Activated CD8-positive, alpha-beta memory T cell treated with anti-CD3 and anti-CD28 coated beads, Interleukin-2, amount 10 ng/mL, durations not matched to agents 7 days and 5 days (primary cell): ENCODE results near the gene FOXK1. TPM values are rescaled to one million over a fixed set of nuclear protein-coding genes. Genes with fewer than 3 reads are reported as not detected.

ENCODE experiments used
- ATAC-seq: fragments of 150-1000 bp; cut with Tn5 transposase; one replicate; pipeline ENCODE4 v1.10.0; 2021; ENCODE audit warnings: moderate library complexity
- CTCF ChIA-PET: fragments of 350-600 bp; sonication (Branson Sonifier 250); formaldehyde crosslinking; loops from one replicate; lab custom pipeline; 2021; ENCODE audit warnings: antibody characterized with exemption; lab: Charles Lee
- DNase-seq: peaks from one replicate; pipeline ENCODE4 v3.0.0-alpha.2; 2020
- H3K27ac Mint-ChIP-seq: one replicate; pipeline ENCODE4 v1.8.0; 2021; ENCODE audit warnings: mild to moderate bottlenecking, mixed read lengths
- H3K27me3 Mint-ChIP-seq: one replicate; pipeline ENCODE4 v1.8.0; 2021; ENCODE audit warnings: mixed read lengths
- H3K36me3 Mint-ChIP-seq: one replicate; pipeline ENCODE4 v1.8.0; 2021; ENCODE audit warnings: mild to moderate bottlenecking, mixed read lengths
- H3K4me1 Mint-ChIP-seq: one replicate; pipeline ENCODE4 v1.8.0; 2021; ENCODE audit warnings: mixed read lengths
- H3K4me3 Mint-ChIP-seq: one replicate; pipeline ENCODE4 v1.8.0; 2021; ENCODE audit warnings: mild to moderate bottlenecking, moderate library complexity, mixed read lengths
- H3K9me3 Mint-ChIP-seq: one replicate; pipeline ENCODE4 v1.8.0; 2022; ENCODE audit warnings: low read depth, mixed read lengths
- total RNA-seq, 2 experiments: library from RNA; stranded (reverse); gene quantifications; one replicate each; pipeline ENCODE4 v1.2.3, GENCODE V29; 2021

Gene FOXK1
- total RNA-seq, 2 experiments from 2014 or later, result 27.1 to 31.2 TPM

GRCh38 chr7:4739528-4739992, 57.5 kb downstream of the FOXK1 start:
- no peak for DNase-seq
- Mint-ChIP-seq H3K27me3 (no peaks in the 10 kb centered on the region), H3K9me3 (no peaks in the 10 kb centered on the region), H3K4me1 (peaks cover 34% of the 10 kb centered on the region), H3K27ac (no peak overlapping the region), H3K36me3 (peaks cover 9% of the 10 kb centered on the region), H3K4me3 (no peak overlapping the region)
- no peak for ATAC-seq
- CTCF ChIA-PET, result no interaction called here

- no peak for ATAC-seq
- Mint-ChIP-seq H3K27me3 (no peaks in the 10 kb centered on the region), H3K4me3 (no peak overlapping the region), H3K36me3 (peaks cover 9% of the 10 kb centered on the region), H3K9me3 (no peaks in the 10 kb centered on the region), H3K27ac (no peak overlapping the region), H3K4me1 (peaks cover 36% of the 10 kb centered on the region)
- CTCF ChIA-PET, result no interaction called here
- DNase-seq, result no peak
These were observed 58.7 kb downstream of the FOXK1 start for GRCh38 chr7:4740796-4741195.

GRCh38 chr7:4742051-4742573, 60.0 kb downstream of the FOXK1 start:
- Mint-ChIP-seq H3K27me3 (no peaks in the 10 kb centered on the region), H3K36me3 (peaks cover 9% of the 10 kb centered on the region), H3K27ac (no peak overlapping the region), H3K4me1 (peaks cover 44% of the 10 kb centered on the region), H3K4me3 (no peak overlapping the region), H3K9me3 (no peaks in the 10 kb centered on the region)
- CTCF ChIA-PET, result no interaction called here
- ATAC-seq, result no peak
- DNase-seq, result no peak

GRCh38 chr7:4742852-4743251, 60.8 kb downstream of the FOXK1 start:
- peaks cover 44% of the 10 kb centered on the region for H3K4me1 Mint-ChIP-seq
- CTCF ChIA-PET, result no interaction called here
- DNase-seq, result no peak
- no peak for ATAC-seq
- H3K27me3 Mint-ChIP-seq, result no peaks in the 10 kb centered on the region
- no peak overlapping the region for H3K27ac Mint-ChIP-seq
- H3K9me3 Mint-ChIP-seq, result no peaks in the 10 kb centered on the region
- peaks cover 12% of the 10 kb centered on the region for H3K36me3 Mint-ChIP-seq
- no peak overlapping the region for H3K4me3 Mint-ChIP-seq

- Mint-ChIP-seq H3K4me1 (peaks cover 37% of the 10 kb centered on the region), H3K36me3 (peaks cover 16% of the 10 kb centered on the region), H3K4me3 (peak overlapping the region; percentile 70), H3K9me3 (no peaks in the 10 kb centered on the region), H3K27me3 (no peaks in the 10 kb centered on the region), H3K27ac (peak overlapping the region; percentile 90)
- peak; percentile 86 for DNase-seq
- CTCF ChIA-PET, result interaction anchor here (1.2 to 3.5 kb wide), 3 partner anchors 9 to 12 kb away, joined by 3 to 10 read pairs (median 5); no protein-coding TSS in a partner anchor
- ATAC-seq, result peak; percentile 81
These were observed 62.5 kb downstream of the FOXK1 start for GRCh38 chr7:4744391-4745264.

GRCh38 chr7:4745265-4745919, 63.3 kb downstream of the FOXK1 start:
- ATAC-seq (peak; percentile 20), DNase-seq (no peak)
- H3K9me3 Mint-ChIP-seq, result no peaks in the 10 kb centered on the region
- peaks cover 34% of the 10 kb centered on the region for H3K4me1 Mint-ChIP-seq
- H3K27me3 Mint-ChIP-seq, result no peaks in the 10 kb centered on the region
- H3K27ac Mint-ChIP-seq, result peak overlapping the region; percentile 90
- CTCF ChIA-PET, result interaction anchor here (1.2 to 3.5 kb wide), 6 partner anchors 9 to 104 kb away, joined by 3 to 12 read pairs (median 8); partner anchors contain the start of gene AP5Z1
- peak overlapping the region; percentile 70 for H3K4me3 Mint-ChIP-seq
- peaks cover 16% of the 10 kb centered on the region for H3K36me3 Mint-ChIP-seq

- CTCF ChIA-PET, result interaction anchor here (1.7 to 3.5 kb wide), 5 partner anchors 8 to 105 kb away, joined by 5 to 12 read pairs (median 10); partner anchors contain the start of gene AP5Z1
- DNase-seq, result peak; percentile 69
- peaks cover 34% of the 10 kb centered on the region for H3K4me1 Mint-ChIP-seq
These were observed 64.2 kb downstream of the FOXK1 start for GRCh38 chr7:4745971-4746919.

GRCh38 chr7:4747013-4747412, 64.9 kb downstream of the FOXK1 start:
- no peaks in the 10 kb centered on the region for H3K27me3 Mint-ChIP-seq
- ATAC-seq (no peak), DNase-seq (no peak)
- no peaks in the 10 kb centered on the region for H3K9me3 Mint-ChIP-seq
- peak overlapping the region; percentile 90 for H3K27ac Mint-ChIP-seq
- CTCF ChIA-PET, result interaction anchor here (1.7 to 2.3 kb wide), 4 partner anchors 12 to 105 kb away, joined by 5 to 12 read pairs (median 9); partner anchors contain the start of gene AP5Z1
- peaks cover 11% of the 10 kb centered on the region for H3K36me3 Mint-ChIP-seq
- peaks cover 34% of the 10 kb centered on the region for H3K4me1 Mint-ChIP-seq
- H3K4me3 Mint-ChIP-seq, result no peak overlapping the region

More at GRCh38 chr7:4745971-4746919, 64.2 kb downstream of the FOXK1 start:
- ATAC-seq, result peak; percentile 45
- Mint-ChIP-seq H3K27ac (peak overlapping the region; percentile 90), H3K4me3 (peak overlapping the region; percentile 70), H3K36me3 (peaks cover 14% of the 10 kb centered on the region), H3K27me3 (no peaks in the 10 kb centered on the region), H3K9me3 (no peaks in the 10 kb centered on the region)

GRCh38 chr7:4747746-4748145, 65.7 kb downstream of the FOXK1 start:
- Mint-ChIP-seq H3K27ac (peak overlapping the region; percentile 21), H3K9me3 (no peaks in the 10 kb centered on the region), H3K4me1 (peaks cover 36% of the 10 kb centered on the region), H3K27me3 (no peaks in the 10 kb centered on the region), H3K36me3 (peaks cover 10% of the 10 kb centered on the region), H3K4me3 (no peak overlapping the region)
- CTCF ChIA-PET, result no interaction called here
- no peak for ATAC-seq
- DNase-seq, result no peak

GRCh38 chr7:4748231-4748681, 66.2 kb downstream of the FOXK1 start:
- Mint-ChIP-seq H3K9me3 (no peaks in the 10 kb centered on the region), H3K4me1 (peaks cover 41% of the 10 kb centered on the region), H3K27me3 (no peaks in the 10 kb centered on the region), H3K27ac (no peak overlapping the region), H3K36me3 (peaks cover 7% of the 10 kb centered on the region), H3K4me3 (no peak overlapping the region)
- DNase-seq (no peak), ATAC-seq (no peak)
- CTCF ChIA-PET, result no interaction called here

- Mint-ChIP-seq H3K27me3 (no peaks in the 10 kb centered on the region), H3K36me3 (peaks cover 7% of the 10 kb centered on the region), H3K9me3 (no peaks in the 10 kb centered on the region), H3K4me3 (no peak overlapping the region), H3K27ac (no peak overlapping the region), H3K4me1 (peaks cover 42% of the 10 kb centered on the region)
- CTCF ChIA-PET, result interaction anchor here (0.9 kb wide), 1 partner anchor 108 kb away, joined by 4 read pairs; no protein-coding TSS in a partner anchor
- ATAC-seq (no peak), DNase-seq (no peak)
These were observed 67.3 kb downstream of the FOXK1 start for GRCh38 chr7:4749363-4749762.

- CTCF ChIA-PET, result interaction anchor here (0.9 kb wide), 1 partner anchor 108 kb away, joined by 4 read pairs; no protein-coding TSS in a partner anchor
- Mint-ChIP-seq H3K36me3 (peaks cover 9% of the 10 kb centered on the region), H3K9me3 (no peaks in the 10 kb centered on the region), H3K27ac (no peak overlapping the region), H3K27me3 (no peaks in the 10 kb centered on the region), H3K4me3 (no peak overlapping the region), H3K4me1 (peaks cover 37% of the 10 kb centered on the region)
- DNase-seq (no peak), ATAC-seq (no peak)
These were observed 67.7 kb downstream of the FOXK1 start for GRCh38 chr7:4749798-4750197.
